ENCODE results near the gene SIX1.

The SIX1 gene

GRCh38 chr14:60655119-60655897, 6.0 kb upstream of the SIX1 start:
- DNase-seq (ENCODE audit: low spot score): no peak

DNA sequence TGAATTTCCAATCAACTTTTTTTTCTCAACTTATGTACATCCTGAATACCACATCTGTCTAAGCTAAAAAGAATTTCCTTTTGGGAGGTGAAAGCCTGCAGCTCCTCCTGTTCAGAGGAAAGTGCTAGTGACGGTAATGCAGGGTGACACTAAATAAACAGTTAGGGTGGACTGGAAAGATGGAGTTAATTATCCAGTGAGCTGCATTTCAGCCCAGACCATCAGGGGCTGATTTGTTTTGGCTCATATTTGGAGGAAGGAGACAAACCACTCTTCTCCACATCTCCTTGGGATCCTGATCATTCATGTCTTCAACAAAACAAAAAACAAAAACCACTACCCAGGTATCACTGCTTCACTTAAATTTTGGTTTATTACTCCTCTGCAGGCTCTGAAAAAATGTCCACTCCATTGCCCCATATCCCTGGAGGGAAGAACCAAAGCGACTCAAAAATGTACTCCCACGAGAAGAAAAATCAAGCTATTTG, 5.1 kb upstream of the SIX1 start:
- no peak for DNase-seq (ENCODE audit: low spot score)

DNA sequence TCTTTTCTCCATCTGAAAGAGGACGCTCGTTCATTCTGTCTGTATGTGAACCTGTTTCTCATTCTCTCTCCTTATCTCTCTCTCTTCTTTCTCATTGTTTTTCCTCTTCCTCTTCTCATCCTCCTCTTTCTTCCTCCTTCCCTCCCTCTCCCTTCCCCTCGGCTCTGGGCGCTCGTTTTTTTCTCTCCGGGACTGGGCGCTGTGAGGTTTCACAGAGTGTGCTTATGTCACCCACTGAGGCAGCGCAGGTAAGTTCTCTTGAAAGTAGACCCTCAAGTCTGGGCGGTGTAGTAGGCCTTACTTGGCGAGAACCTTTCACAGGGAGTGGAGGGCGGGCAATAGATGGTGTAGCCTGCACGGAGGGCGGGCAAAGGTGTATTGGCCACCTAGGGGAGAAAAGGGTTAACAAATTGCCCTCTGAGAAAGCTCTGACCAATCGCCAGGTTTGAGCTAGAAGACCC, 4.5 kb upstream of the SIX1 start:
- DNase-seq (ENCODE audit: low spot score): no peak

- no peak for DNase-seq (ENCODE audit: low spot score)
These were observed 3.7 kb upstream of the SIX1 start for GRCh38 chr14:60652674-60653651.

GRCh38 chr14:60651796-60652673, 2.8 kb upstream of the SIX1 start:
- no peak for DNase-seq (ENCODE audit: low spot score)

DNA sequence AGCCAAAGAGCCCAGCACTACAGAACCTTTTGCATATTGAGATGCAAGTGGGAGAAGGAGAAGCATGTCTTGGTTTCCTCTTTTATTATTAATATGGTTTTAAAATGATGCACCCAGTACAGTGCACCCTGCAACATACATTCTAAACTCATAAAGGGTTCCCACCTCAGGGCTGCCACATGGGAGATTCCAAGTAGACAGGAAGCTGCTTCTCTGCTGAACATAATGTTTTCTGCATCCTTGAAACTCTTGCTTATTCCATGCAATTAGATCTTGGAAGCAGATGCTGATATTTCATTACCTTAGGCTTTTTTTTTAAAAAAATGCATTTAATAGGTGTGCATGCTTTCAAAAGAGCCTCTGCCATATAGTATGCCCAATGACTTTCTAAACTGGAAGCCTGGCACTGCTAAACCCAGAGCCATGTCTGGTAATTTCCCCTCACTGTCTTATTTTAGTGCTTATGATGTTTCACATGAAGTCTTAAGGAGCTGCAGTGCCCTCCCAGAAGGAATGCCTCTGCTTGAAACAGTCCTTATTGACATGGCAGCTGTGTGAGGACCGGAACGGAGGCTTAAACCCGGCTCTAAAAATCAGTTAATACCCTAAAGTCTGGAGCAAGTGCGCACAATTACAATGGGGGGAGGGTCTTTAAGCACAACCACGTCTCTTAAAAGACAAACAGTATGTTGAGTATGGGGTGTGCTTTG, 2.0 kb upstream of the SIX1 start:
- no peak for DNase-seq (ENCODE audit: low spot score)

- DNase-seq (ENCODE audit: low spot score): no peak
These were observed 1.2 kb upstream of the SIX1 start for GRCh38 chr14:60650373-60650961.

DNA sequence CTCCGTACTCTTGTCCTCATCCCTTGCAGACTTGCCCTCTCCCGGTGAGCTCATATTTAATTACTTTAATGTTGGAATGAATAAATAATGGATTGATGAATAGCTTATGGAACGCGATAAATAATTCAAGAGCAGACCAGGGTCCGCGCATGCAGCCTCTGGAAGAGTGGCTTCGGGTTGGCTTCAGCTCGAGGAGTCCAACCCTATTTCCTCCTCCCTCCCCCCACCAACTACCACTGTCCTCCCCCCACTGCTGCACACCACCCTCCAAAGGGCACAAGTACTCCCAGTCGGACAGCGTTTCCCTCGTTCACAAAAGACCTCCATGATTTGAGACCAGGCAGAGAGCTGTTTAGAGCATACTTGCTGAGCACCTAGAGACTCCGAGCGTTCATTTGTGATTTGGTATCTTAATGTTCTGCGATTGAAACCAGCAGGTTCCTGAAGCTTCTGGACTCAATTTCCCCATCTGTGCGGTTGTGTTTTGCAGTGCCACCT, 647 bp upstream of the SIX1 start:
- DNase-seq (ENCODE audit: low spot score): no peak

DNA sequence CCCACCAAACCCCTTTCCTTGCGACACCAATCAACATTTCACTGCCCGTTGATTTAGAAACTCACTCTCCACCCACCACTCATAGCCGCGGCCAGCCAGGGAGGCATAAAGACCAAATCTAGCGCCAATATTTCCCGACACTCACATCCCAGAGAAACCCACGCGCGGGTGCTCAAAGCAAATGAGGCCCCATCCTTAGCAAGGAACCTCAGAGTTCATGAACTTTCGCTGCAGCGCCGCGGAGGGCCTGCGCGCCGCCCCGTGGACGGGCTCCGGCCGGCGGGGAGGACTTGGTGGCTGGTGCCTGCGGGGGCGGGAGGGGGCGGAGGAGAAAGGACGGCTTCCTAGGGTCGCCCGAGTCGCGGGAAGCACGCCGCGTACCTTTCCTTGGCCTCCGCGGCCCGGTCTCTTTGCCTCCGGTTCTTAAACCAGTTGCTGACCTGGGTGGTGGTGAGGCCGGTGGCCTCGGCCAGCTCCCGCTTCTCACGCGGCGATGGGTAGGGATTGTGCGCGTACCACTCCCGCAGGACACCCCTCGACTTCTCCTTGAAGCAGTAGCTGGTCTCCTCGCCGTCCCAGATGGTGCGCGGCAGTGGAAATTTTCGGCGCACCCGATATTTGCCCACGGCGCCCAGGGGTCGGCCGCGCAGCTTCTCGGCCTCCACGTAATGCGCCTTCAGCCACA, 886 bp downstream of the SIX1 start:
- DNase-seq (ENCODE audit: low spot score): peak; percentile 65

DNA sequence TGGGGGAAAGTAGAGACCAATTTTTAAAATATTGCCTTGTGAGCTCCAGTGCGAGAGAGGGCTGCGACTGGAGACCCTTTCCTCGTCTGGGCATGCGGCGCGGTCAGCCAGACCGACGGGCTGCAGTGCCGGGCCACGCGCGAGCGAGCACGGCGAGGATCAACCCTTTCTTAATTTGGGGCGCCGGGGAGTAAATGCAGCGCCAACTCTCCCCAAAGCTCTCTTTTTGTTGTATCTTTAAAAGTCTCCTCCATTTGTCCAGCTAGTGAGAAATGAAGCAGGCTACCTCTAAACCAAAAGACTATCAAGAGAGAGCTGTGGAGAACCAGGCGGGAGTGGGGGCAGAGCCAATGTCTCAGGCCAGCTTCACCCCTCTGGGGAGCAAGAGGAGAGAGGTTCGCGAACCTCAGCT, 1.4 kb downstream of the SIX1 start:
- no peak for DNase-seq (ENCODE audit: low spot score)

DNA sequence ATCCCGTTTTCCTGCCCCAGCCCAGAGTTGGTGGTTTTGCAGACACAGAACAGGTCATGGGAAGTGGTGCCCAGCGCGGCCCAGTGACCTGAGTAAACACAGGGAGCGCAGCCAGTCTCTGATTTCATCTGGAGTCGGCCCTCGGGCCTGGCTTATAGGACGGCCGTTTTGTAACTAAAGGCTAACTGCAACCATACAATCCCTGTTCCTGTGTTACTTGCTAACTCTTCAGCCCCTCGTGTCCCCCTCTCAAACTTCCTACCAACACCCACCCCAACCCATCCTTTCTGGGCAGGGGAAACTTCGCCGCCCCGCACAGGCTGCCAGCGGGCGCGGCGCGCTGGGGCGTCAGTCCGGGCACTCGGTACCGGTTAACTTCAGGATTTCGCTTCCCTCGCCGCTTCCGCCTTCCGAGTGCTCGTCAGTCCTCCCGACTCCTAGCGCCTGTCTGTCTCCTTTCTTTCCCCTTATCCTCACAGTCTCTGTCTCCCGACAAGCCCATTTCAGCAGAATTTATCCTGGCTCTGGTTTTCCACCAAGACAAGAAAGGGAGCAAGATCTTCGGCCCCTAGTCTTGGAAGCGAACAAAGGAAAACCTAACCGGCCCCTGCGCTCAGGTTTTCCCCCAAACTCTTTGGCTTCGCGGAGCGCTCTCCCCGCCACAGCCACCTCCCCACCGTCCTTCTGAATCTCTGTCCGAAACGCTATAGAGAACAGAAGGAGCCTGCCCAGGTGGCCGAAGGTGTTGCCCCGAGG, 2.0 kb downstream of the SIX1 start:
- DNase-seq (ENCODE audit: low spot score): no peak

DNA sequence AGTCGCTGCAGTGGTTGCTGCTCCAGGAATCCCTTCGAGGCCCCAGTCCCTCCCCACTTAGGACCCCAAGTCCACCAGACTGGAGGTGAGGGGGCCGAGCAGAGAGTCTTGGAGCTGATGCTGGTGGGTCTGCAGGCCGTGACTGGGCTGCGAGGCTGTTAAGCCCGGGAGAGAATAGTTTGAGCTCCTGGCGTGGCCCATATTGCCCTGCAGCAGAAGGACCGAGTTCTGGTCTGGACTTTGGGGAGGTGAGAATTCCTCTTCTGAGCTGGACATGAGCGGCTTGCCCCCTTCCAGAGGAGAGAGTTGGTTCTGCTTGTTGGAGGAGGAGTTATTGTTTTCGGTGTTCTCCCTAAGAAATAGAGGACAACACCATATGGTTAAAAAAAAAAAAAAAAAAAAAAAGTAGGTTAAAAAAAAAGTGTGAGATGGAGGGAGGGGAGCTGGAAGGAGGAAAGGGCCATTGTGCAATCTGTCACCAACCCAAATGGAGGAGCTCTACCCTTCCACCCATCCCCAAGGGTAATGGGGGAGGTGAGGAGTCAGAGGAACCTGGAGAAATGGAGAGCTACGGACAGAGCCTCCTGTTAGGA, 3.0 kb downstream of the SIX1 start:
- no peak for DNase-seq (ENCODE audit: low spot score)

- no peak for DNase-seq (ENCODE audit: low spot score)
These were observed 4.0 kb downstream of the SIX1 start for GRCh38 chr14:60645126-60645741.

- no peak for DNase-seq (ENCODE audit: low spot score)
These were observed 4.6 kb downstream of the SIX1 start for GRCh38 chr14:60644666-60645065.

GRCh38 chr14:60643463-60644314, 5.6 kb downstream of the SIX1 start:
- no peak for DNase-seq (ENCODE audit: low spot score)

DNA sequence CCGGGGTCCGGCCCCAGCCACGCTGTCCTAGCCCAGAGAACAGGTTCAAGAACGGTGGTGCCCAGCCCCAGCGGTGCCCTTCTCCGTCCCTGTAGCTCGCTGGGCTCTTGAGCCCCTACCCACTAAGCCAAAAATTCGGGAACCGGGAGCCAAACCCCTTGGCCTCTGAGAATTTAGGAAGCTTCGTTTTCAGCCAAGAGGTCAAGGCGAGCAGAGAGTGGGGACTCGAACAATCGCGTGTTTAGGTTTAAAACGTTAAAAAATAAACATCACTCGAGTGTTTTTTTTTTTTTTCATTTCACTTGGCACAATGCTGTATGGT, 6.2 kb downstream of the SIX1 start:
- DNase-seq (ENCODE audit: low spot score): no peak

All from AG08396 (cell line).